Prostate gland (tissue), 2 donors: ENCODE results near the gene TBATA.

Experiments
- CTCF ChIP-seq, 4 experiments: fragments of 200-600 bp in 2 of 4; fragments of 450-650 bp in 2 of 4; sonication (generic) in 2 of 4; IDR thresholded peaks; 1 replicate in 3 of 4; 2 replicates in 1 of 4; pipeline ENCODE4 v1.5.1; 2016 to 2019; ENCODE audit warnings: antibody characterized with exemption in 4 of 4, mild to moderate bottlenecking in 2 of 4, moderate library complexity in 2 of 4
- POLR2A ChIP-seq: fragments of 450-650 bp; IDR thresholded peaks from one replicate; pipeline ENCODE4 v1.6.1; 2016; ENCODE audit warnings: antibody characterized with exemption, mild to moderate bottlenecking
- POLR2AphosphoS5 ChIP-seq: sonication (generic); formaldehyde crosslinking; IDR thresholded peaks from one replicate; pipeline ENCODE4 v1.6.1; 2017; ENCODE audit warnings: antibody characterized with exemption

GRCh38 chr10:70781461-70782051 lies 3.6 kb downstream of the TBATA start:
- TF ChIP-seq POLR2A (no peak), CTCF (IDR thresholded peaks at IDR 0.05) (no peak), POLR2AphosphoS5 (no peak)
